GM12873 (cell line): ENCODE results near the gene GAPDH.

Experiments used
- CTCF ChIP-seq: IDR thresholded peaks from 2 replicates; pipeline ENCODE4 v1.5.1; 2012; ENCODE audit warnings: low read depth, mild to moderate bottlenecking, moderate library complexity, low read length, control low read depth; ENCODE audit not compliant: insufficient read depth; ENCODE audit errors: missing control alignments

GAPDH gene

DNA sequence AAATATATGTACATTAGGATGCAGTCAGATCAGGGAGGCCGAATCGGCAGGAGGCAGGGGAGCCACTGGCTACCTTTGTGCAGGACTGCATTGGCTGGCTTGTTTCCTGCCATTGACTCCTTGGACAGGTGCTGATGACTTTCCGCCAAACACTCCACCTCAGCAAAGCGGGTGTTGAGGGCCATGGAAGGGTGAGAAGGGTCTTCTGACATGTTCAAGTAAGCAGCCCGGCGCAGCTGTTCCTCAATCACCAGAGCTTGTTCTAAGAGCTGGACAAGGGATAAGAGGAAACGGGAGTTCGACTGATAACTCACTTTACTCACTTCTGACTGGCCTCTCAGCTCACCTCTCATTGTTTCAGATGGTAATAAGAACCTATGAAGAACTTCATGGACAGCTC lies 38.7 kb downstream of the GAPDH start:
- TF ChIP-seq CTCF, result no peak

- TF ChIP-seq CTCF, result no peak
Observed at GRCh38 chr12:6574576-6575295, 40.4 kb downstream of the GAPDH start.

DNA sequence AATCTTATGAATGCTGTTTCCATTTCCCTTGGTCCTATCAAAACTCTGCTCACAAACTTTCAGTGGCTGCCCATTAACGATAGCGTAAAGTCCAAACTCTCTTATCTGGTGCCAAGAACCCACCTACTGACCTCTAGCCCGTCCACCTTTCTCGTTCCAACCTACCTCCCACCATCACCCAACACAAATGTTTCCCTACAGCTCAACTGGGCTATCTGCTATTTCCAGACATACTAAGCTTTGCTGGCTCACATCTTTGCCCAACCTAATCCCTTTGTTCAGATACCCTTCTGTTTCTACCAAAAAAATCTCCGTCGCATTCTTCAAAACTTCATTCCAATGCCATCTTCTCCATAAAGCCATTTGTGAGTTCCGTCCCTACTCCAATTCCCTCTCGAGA lies 41.3 kb downstream of the GAPDH start:
- TF ChIP-seq CTCF, result no peak

GRCh38 chr12:6582196-6582595 lies 47.9 kb downstream of the GAPDH start:
- peak; percentile 31 for TF ChIP-seq CTCF

GRCh38 chr12:6582959-6583358 lies 48.6 kb downstream of the GAPDH start:
- TF ChIP-seq CTCF, result no peak

GRCh38 chr12:6584293-6584692 lies 50.0 kb downstream of the GAPDH start:
- no peak for TF ChIP-seq CTCF
